BLaER1 (cell line): ENCODE data around the gene NHLRC3.

Experiments used
- H3K27ac ChIP-seq: shearing (Covaris generic); formaldehyde crosslinking; 2 replicates; pipeline ENCODE4 v1.8.1; 2022
- H3K27me3 ChIP-seq: shearing (Covaris generic); formaldehyde crosslinking; 2 replicates; pipeline ENCODE4 v1.8.1; 2022
- H3K36me3 ChIP-seq: shearing (Covaris generic); formaldehyde crosslinking; 2 replicates; pipeline ENCODE4 v1.8.1; 2022
- H3K4me1 ChIP-seq: shearing (Covaris generic); formaldehyde crosslinking; 2 replicates; pipeline ENCODE4 v1.8.1; 2022
- H3K4me2 ChIP-seq: shearing (Covaris generic); formaldehyde crosslinking; 2 replicates; pipeline ENCODE4 v1.8.1; 2022
- H3K4me3 ChIP-seq: shearing (Covaris generic); formaldehyde crosslinking; 2 replicates; pipeline ENCODE4 v1.8.1; 2022
- H3K9ac ChIP-seq: shearing (Covaris generic); formaldehyde crosslinking; 2 replicates; pipeline ENCODE4 v1.8.1; 2022
- H3K9me3 ChIP-seq: shearing (Covaris generic); formaldehyde crosslinking; 2 replicates; pipeline ENCODE4 v1.8.1; 2022
- H4K20me1 ChIP-seq: shearing (Covaris generic); formaldehyde crosslinking; 2 replicates; pipeline ENCODE4 v1.8.1; 2022
- Cebpa-rat ChIP-seq: shearing (Covaris generic); IDR thresholded peaks from 2 replicates; pipeline ENCODE4 v1.8.1; 2022

NHLRC3 gene

GRCh38 chr13:39023316-39023715 is 14.9 kb upstream of the NHLRC3 start:
- no peak overlapping the region for H3K9ac ChIP-seq
- peaks cover 23% of the 10 kb centered on the region; the same call in 1 of the 2 replicates for H4K20me1 ChIP-seq
- no peaks in the 10 kb centered on the region for H3K27me3 ChIP-seq
- H3K4me1 ChIP-seq = no peaks in the 10 kb centered on the region
- H3K27ac ChIP-seq = no peak overlapping the region
- H3K4me2 ChIP-seq = no peak overlapping the region
- H3K36me3 ChIP-seq = peaks cover 83% of the 10 kb centered on the region
- H3K9me3 ChIP-seq = no peaks in the 10 kb centered on the region
- H3K4me3 ChIP-seq = no peak overlapping the region
- no peak for TF ChIP-seq Cebpa-rat

DNA sequence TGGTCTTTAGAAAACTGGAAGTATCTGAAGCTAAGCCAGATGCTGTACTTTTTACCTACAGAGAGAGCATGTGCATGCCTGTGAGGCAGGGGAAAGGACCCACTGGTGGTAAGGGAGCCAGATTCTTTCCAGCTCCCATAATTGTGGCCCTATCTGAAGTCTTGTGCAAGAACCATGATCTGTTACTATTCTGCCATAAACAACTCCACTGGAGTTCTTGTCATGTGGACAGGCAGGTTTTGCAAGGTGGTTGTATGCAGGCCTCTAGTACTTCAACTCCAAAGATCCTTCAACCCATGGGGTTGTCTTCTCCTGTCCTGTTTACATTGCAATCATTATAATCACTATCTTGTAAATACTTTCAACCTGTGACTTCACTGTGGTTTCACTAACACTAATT is 14.5 kb upstream of the NHLRC3 start:
- H3K4me3 ChIP-seq = no peak overlapping the region
- no peaks in the 10 kb centered on the region for H3K9me3 ChIP-seq
- peaks cover 20% of the 10 kb centered on the region; the same call in 1 of the 2 replicates for H4K20me1 ChIP-seq
- peaks cover 87% of the 10 kb centered on the region for H3K36me3 ChIP-seq
- H3K4me1 ChIP-seq = no peaks in the 10 kb centered on the region
- H3K27ac ChIP-seq = no peak overlapping the region
- TF ChIP-seq Cebpa-rat = no peak
- no peaks in the 10 kb centered on the region for H3K27me3 ChIP-seq
- H3K9ac ChIP-seq = no peak overlapping the region
- no peak overlapping the region for H3K4me2 ChIP-seq

GRCh38 chr13:39025433-39025839 is 12.8 kb upstream of the NHLRC3 start:
- Histone ChIP-seq H3K9ac (no peak overlapping the region), H3K36me3 (peaks cover 86% of the 10 kb centered on the region), H3K4me3 (no peak overlapping the region), H3K27ac (no peak overlapping the region), H4K20me1 (peaks cover 30% of the 10 kb centered on the region), H3K27me3 (no peaks in the 10 kb centered on the region), H3K4me2 (no peak overlapping the region), H3K9me3 (no peaks in the 10 kb centered on the region), H3K4me1 (no peaks in the 10 kb centered on the region)
- TF ChIP-seq Cebpa-rat = no peak

- no peak overlapping the region for H3K4me2 ChIP-seq
- H3K9ac ChIP-seq = no peak overlapping the region
- no peak for TF ChIP-seq Cebpa-rat
- H3K9me3 ChIP-seq = no peaks in the 10 kb centered on the region
- no peaks in the 10 kb centered on the region for H3K27me3 ChIP-seq
- H3K4me1 ChIP-seq = peaks cover 22% of the 10 kb centered on the region
- no peak overlapping the region for H3K27ac ChIP-seq
- peaks cover 53% of the 10 kb centered on the region for H3K36me3 ChIP-seq
- no peak overlapping the region for H3K4me3 ChIP-seq
- peaks cover 88% of the 10 kb centered on the region for H4K20me1 ChIP-seq
Observed at GRCh38 chr13:39032150-39032549, 6.1 kb upstream of the NHLRC3 start.

GRCh38 chr13:39034085-39034484 is 4.2 kb upstream of the NHLRC3 start:
- H3K4me2 ChIP-seq = peak overlapping the region; percentile 92
- no peak for TF ChIP-seq Cebpa-rat
- no peaks in the 10 kb centered on the region for H3K9me3 ChIP-seq
- H3K4me1 ChIP-seq = peaks cover 23% of the 10 kb centered on the region
- peaks cover 79% of the 10 kb centered on the region for H4K20me1 ChIP-seq
- H3K9ac ChIP-seq = no peak overlapping the region
- no peak overlapping the region for H3K4me3 ChIP-seq
- H3K27me3 ChIP-seq = no peaks in the 10 kb centered on the region
- peaks cover 36% of the 10 kb centered on the region for H3K36me3 ChIP-seq
- no peak overlapping the region for H3K27ac ChIP-seq

DNA sequence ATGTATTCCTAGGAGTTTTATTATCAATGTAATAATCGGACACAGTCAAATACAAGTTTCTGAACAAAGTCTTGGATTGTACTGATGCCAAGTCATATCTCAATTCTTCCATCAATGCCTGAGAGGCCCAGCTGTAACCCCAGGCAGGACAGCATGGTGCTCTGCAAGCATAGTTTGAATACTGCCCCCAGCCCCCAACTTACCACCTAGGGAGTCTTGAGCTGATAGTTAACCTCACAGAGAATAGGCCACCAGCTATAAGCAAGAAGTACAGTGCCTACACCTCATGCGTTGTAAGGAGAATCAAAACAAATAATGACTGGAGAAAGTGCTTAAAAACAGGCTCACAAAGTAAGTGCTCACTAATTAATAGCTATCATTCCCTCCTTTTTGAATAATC is 3.1 kb upstream of the NHLRC3 start:
- no peak for TF ChIP-seq Cebpa-rat
- Histone ChIP-seq H3K27me3 (no peaks in the 10 kb centered on the region), H3K4me3 (peak overlapping the region; percentile 97), H4K20me1 (peaks cover 70% of the 10 kb centered on the region), H3K4me1 (peaks cover 34% of the 10 kb centered on the region), H3K27ac (0 out of 2 replicates have a peak overlapping the region, but pooled peaks have one; percentile 96), H3K9me3 (no peaks in the 10 kb centered on the region), H3K36me3 (peaks cover 35% of the 10 kb centered on the region), H3K4me2 (peak overlapping the region; percentile 92), H3K9ac (peak overlapping the region; percentile 94)

DNA sequence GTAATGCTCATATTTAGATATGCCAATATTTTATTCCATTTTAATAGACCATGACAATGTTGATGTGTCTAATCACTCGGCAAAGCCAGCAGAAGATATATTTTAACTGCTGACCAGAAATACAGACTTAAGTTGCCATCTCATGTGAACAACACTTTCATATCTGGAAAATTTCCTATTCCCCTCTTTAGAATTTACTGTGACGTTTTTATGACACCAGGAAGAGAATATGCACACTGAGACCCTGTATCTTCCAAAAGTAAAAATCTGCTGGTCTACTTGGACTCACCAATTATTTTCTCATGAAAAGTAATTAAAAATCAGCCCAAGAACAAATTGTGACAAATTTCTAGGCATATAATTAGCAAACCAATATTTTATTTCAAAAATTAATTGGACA is 2.5 kb upstream of the NHLRC3 start:
- no peak for TF ChIP-seq Cebpa-rat
- Histone ChIP-seq H3K9me3 (no peaks in the 10 kb centered on the region), H3K4me2 (peak overlapping the region; percentile 92), H4K20me1 (peaks cover 64% of the 10 kb centered on the region), H3K36me3 (peaks cover 29% of the 10 kb centered on the region), H3K4me3 (peak overlapping the region; percentile 97), H3K27ac (peak overlapping the region; percentile 96; the same call in 1 of the 2 replicates), H3K27me3 (no peaks in the 10 kb centered on the region), H3K4me1 (peaks cover 40% of the 10 kb centered on the region), H3K9ac (peak overlapping the region; percentile 94)

- H4K20me1 ChIP-seq = peaks cover 60% of the 10 kb centered on the region
- no peaks in the 10 kb centered on the region for H3K9me3 ChIP-seq
- H3K4me3 ChIP-seq = peak overlapping the region; percentile 97
- peaks cover 25% of the 10 kb centered on the region; the same call in 1 of the 2 replicates for H3K36me3 ChIP-seq
- no peaks in the 10 kb centered on the region for H3K27me3 ChIP-seq
- H3K9ac ChIP-seq = peak overlapping the region; percentile 94
- H3K4me2 ChIP-seq = peak overlapping the region; percentile 92
- no peak for TF ChIP-seq Cebpa-rat
- peaks cover 44% of the 10 kb centered on the region for H3K4me1 ChIP-seq
- peak overlapping the region; percentile 96 for H3K27ac ChIP-seq
Observed at GRCh38 chr13:39036212-39036611, 2.0 kb upstream of the NHLRC3 start.

GRCh38 chr13:39037410-39037879 is 811 bp upstream of the NHLRC3 start:
- Histone ChIP-seq H3K27ac (peak overlapping the region; percentile 96), H3K9ac (peak overlapping the region; percentile 94), H3K4me2 (peak overlapping the region; percentile 92), H3K4me1 (peaks cover 44% of the 10 kb centered on the region), H3K4me3 (peak overlapping the region; percentile 97), H3K9me3 (no peaks in the 10 kb centered on the region), H3K36me3 (peaks cover 16% of the 10 kb centered on the region; the same call in 1 of the 2 replicates), H4K20me1 (peaks cover 48% of the 10 kb centered on the region), H3K27me3 (no peaks in the 10 kb centered on the region)
- TF ChIP-seq Cebpa-rat = no peak

DNA sequence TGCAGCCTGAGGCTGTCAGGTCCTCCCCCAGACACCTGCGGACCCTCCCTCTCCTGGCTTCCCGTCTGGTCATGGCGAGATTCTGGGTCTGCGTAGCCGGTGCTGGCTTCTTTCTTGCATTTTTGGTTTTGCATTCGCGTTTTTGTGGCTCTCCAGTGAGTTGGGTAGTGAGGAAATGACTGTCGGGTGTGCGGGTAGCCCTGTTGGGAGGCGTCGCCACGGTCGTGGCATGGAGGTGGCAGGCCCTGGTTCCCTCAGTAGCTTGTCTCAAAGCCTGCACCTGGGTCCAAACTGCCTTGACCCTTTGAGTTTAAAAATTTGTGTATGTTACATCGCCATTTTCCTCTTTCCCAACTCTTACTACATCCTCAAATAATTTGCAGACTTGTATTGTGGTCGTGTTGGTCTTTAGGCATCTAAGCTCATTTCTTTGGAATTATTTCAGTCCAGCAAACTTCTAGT is 344 bp downstream of the NHLRC3 start:
- no peaks in the 10 kb centered on the region for H3K9me3 ChIP-seq
- H3K9ac ChIP-seq = peak overlapping the region; percentile 94
- peak overlapping the region; percentile 97 for H3K4me3 ChIP-seq
- H3K27ac ChIP-seq = peak overlapping the region; percentile 96
- no peaks in the 10 kb centered on the region for H3K27me3 ChIP-seq
- peaks cover 36% of the 10 kb centered on the region for H4K20me1 ChIP-seq
- H3K4me2 ChIP-seq = peak overlapping the region; percentile 73
- H3K36me3 ChIP-seq = peaks cover 17% of the 10 kb centered on the region; the same call in 1 of the 2 replicates
- H3K4me1 ChIP-seq = peaks cover 44% of the 10 kb centered on the region
- no peak for TF ChIP-seq Cebpa-rat
